NK-92 treated with Interleukin-12 subunit alpha and Interleukin-12 subunit beta, amount 100 ng/mL, for 24 hours (cell line): ENCODE measurements around the gene ANKRD17.
"Not testable (repeated sequence)": the region's sequence is repeated elsewhere in the genome, so short reads cannot be mapped to it uniquely, and the experiment has no call there.

Experiments used
- DNase-seq: peaks from one replicate; lab custom pipeline; 2025; lab: John Stamatoyannopoulos, UW

ANKRD17 gene

DNA sequence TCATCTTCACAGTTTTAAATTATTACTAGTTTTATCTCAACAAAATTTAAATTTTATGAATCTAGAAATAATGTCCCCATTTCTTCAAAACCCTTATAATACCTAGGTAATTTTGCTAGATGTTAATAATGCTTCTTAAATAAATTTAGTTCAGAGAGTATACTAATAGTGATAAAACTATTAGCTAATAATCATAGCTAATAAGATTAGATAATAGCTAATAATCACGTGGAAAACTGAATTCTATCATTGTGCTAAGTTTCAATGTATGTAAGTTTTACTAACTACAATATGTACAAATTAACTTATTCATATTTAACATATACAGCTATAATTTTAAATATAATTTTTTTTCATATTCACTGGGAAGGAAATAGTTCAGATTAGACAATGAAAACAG is 10.2 kb downstream of the ANKRD17 start:
- DNase-seq: no peak

GRCh38 chr4:73247100-73247499 is 11.5 kb downstream of the ANKRD17 start:
- DNase-seq: no peak

DNA sequence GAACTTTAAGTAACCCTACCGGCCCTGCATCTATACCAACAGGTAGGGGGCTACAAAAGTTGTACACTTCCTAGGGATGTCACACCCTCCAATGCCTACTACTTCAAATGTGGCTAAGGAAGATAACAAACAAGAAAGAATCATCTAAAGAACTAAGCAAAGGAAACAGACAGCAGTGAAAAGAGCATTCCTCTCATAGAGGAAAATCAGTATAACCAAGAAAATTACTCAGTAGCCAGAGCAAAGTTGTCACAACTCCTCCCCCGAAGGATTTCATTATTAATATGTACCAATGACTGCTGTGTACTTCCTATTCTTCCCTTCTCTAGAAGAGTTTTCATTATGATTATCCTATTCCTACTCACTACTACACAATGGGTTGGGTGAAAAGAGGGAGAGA is 12.6 kb downstream of the ANKRD17 start:
- no peak for DNase-seq

DNA sequence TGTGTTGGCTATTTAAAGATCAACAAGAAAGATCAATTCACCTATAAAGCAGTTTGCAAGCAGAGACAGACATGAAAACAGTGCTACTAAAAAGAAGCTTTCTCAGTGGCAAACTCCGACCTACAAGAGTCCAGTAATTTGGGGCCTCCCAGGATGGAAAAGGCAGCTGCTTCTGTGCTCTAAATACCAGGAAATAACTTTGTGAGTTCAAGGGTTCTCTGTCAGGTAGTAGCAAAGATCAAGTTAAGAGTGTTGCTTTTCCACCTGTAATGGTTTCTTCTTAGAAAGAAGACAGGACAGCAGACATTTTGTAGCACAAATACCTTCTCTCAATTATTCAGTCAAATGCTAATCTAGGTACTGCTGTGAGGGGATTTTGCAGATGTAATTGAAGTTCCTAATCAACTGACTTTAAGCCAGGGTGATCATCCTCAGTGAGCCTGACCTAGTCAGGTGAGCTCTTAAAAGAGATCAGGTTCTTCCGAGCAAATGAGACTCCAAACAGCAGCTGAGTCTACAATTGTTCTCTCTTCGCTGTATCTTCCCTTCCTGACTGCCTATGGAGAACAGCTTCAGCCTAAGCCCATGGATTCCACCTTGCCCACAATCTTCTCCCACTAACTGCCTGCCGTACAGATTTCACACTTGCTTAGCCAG is 13.5 kb downstream of the ANKRD17 start:
- DNase-seq: no peak

- DNase-seq: no peak
Observed at GRCh38 chr4:73237044-73237443, 21.6 kb downstream of the ANKRD17 start.

DNA sequence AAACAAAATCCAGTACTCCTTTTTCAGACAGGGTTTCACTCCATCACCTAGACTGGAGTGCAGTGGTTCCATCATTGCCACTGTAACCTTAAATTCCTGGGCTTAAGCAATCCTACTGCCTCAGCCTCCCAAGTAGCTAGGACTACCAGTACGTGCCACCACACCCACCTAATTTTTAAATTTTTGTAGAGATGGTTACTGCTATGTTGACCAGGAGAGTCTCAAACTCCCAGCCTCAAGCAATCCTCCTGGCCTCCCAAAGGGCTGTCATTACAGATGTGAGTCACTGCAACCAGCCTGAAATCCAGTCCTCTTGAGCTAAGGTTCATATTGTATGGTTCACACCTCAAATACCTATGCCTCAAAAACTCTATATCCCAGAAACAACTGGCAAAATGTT is 22.4 kb downstream of the ANKRD17 start:
- no peak for DNase-seq

DNA sequence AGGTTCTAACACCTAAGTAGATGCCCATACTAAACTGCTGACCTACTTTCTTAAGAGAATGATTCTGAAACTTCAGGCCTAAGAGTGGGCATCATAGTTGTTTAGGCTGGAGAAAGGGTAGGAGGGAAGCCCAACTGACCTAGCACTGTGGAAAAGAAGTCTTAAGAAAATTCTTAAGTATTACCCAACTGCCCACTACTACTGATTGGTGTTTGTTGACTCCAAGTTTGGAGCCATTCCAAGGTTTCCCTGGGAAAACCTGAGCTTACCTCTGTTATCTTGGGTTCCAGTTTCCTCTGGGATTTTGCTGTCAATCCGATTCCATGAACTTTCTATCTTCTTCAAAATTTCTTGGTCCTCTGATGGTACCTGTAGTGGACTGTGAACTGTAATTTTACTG is 23.9 kb downstream of the ANKRD17 start:
- no peak for DNase-seq

DNA sequence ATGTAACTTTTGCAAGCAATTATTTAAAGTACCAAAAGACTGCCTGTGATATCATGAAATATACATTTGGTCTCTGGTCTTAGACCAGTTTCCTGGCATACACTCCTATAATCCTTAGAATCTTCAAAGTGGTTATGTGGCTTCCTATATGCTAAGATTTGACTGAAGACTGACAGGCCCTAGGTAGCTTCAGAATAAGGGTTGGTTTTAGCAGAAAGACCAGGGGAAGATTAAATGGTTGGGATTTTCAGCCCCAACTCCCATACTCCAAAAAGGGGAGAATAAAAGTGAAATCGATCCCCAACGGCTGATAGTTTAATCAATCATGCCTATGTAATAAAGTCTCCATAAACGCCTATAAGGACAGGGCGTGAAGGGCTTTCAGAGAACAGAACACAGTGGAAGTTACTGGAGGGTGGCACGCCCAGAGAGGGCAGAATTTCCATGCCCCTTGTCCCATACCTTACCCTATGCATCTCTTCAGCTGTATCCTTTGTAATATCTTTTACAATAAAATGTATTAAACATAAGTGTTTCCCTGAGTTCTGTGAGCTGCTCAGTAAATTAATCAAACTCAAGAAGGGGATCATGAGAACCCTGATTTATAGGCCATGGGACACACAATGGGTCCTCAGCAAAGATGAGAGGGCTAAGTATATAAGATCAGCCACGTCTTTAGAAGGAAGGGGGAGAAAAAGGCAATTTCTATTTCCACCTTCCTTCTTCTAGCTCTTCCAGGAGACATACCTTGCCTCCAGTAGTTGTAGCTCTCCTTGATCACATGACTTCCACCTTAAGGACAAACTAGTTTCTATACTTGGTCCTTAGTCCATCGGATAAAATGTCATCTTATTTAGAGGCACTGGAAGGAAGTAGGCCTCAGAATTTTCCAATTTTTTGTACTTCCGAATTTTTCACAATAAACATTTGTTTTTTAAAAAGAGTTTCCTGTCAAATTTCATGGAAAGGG is 26.8 kb downstream of the ANKRD17 start:
- no peak for DNase-seq

DNA sequence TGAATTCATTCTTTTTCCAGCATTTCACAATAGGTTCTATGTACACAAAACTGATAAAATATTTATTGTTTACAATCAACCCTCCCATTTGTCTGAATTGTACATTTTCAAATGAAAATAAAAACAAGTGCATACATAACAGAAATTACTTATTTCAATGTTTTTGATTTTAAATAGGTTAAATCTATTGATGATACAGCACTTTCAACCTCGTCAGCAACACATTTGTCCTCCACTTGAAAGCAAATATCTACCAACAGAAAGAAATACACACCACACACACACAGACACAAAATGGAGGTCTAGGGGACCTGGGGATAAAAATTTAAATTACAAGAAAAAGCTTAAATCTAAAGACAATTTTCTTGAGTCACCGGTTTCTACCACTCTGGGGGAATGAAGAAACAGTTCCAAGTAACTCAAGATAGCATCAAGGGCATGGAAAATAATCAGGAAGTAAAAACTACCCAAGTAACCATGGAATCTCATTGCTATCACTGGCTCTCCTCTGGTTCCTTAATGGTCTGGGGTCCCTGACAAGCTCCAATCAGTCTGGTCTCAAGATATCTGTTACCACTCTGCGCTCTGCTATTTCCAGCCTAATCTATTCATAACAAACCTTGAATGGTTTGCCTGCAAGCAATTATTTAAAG is 27.6 kb downstream of the ANKRD17 start:
- no peak for DNase-seq

- DNase-seq: not testable (repeated sequence)
Observed at GRCh38 chr4:73228800-73229199, 29.8 kb downstream of the ANKRD17 start.

GRCh38 chr4:73224886-73225285 is 33.7 kb downstream of the ANKRD17 start:
- no peak for DNase-seq

- no peak for DNase-seq
Observed at GRCh38 chr4:73223258-73223650, 35.3 kb downstream of the ANKRD17 start.

DNA sequence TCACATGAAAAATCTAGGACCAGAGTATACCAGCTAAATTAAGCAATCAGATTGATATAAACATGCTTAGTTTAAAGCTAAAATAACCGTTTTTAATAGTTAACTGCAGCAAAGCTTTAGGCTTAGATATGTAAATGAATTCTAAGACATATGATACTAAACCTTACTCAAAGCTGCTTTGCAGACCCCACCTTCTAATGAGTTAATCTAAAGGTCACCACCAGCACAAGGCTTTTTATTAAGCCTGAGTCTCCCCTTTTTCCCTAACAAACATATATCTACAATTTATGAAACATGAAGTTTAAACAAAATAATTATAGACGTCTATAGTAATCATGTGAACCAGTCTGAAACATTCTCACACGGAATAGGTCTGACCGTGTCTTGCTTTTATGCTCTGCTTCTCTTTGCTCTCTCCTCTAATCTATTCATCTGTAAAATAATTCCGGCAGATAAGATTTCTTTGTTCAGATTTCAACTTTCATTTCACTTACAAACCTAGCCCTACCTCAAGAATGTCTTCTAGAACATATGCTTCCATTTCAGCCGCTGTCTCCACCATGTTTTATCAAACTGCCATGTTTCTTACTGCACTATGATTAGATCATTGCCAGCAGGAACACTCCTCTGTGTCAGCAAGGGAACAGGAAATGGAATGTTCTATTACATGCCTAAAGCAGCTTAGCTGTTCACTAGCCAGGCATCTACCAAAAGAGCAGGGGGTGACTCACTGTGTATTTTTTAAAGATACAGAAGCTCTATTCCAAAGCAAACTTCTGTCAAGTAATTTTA is 35.9 kb downstream of the ANKRD17 start:
- DNase-seq: no peak

DNA sequence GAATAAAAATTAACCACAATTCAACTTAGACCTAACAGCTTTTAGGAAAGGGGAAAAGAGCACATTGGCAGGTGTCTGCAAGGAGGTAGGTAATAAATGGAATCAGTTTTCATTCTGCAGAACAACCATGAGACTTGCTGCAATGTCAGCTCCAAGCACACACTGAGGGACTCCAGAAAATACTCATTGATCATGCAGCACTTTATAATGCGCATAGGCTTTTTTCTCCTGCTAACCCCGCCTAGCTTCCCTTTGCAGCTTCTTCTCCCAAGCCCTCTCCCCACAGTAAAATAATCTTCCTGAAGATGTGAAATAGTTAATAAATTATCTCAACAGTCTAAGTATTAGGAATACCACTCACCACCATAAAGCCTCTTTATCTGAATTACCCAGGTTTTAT is 36.9 kb downstream of the ANKRD17 start:
- no peak for DNase-seq

DNA sequence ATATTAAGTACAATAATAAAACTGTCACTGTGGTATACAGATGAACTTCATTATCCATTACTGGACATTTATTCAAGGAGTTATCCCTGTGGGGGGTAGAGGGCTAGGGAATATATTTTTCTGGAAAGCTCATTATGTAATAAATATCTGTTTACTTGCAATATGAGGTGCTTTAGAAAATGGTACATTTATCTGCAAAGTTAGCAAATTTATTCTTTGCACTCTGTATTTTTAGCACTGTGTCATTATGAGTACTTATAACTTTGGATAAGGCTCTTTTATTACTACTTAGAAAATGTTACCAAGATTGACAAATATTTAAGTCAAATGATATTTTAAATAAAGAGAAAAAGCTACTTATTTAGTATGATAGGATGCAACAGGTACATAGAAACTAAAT is 37.8 kb downstream of the ANKRD17 start:
- DNase-seq: no peak

- no peak for DNase-seq
Observed at GRCh38 chr4:73213916-73214653, 44.5 kb downstream of the ANKRD17 start.

- DNase-seq: no peak
Observed at GRCh38 chr4:73212982-73213730, 45.4 kb downstream of the ANKRD17 start.

- no peak for DNase-seq
Observed at GRCh38 chr4:73211968-73212367, 46.6 kb downstream of the ANKRD17 start.

DNA sequence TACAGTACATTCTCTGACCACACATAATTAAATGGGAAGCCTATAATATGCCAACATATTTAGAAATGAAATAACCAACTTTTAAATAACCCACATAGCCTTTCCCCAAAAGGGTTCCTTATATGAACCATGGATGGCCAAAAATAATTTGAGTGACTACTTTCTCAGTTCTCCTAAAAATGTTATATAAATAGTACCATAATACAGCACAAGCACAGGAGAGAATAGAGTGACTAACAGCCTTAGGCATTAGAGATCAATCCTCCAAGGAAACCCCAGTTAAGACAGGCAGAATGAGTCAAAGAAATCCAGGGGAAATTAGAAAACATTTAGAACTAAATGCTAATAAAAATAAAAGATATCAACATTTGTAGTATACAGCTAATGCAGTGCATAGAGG is 50.2 kb downstream of the ANKRD17 start:
- DNase-seq: no peak

- no peak for DNase-seq
Observed at GRCh38 chr4:73206236-73206635, 52.4 kb downstream of the ANKRD17 start.

- no peak for DNase-seq
Observed at GRCh38 chr4:73205482-73205881, 53.1 kb downstream of the ANKRD17 start.
